Iris pigment epithelial cell (primary cell): ENCODE measurements around the gene BRCA2.

Experiments used
- DNase-seq: peaks from one replicate; pipeline ENCODE4 v3.0.0-alpha.2; 2011; ENCODE audit warnings: low read depth

The BRCA2 gene

GRCh38 chr13:32315238-32316027 lies at the start of gene BRCA2, which contains the start of gene ZAR1L:
BRCA2 (plus strand) TSS chr13:32315508; CDS start chr13:32316461, 953 bp downstream.
ZAR1L (minus strand) TSS chr13:32315363; CDS start chr13:32311925, 3,438 bp downstream.
- peak; percentile 92 for DNase-seq

GRCh38 chr13:32265726-32266125 lies 49.6 kb upstream of the BRCA2 start:
- no peak for DNase-seq

GRCh38 chr13:32266130-32266529 lies 49.2 kb upstream of the BRCA2 start:
- DNase-seq: no peak

GRCh38 chr13:32267836-32268439 lies 47.4 kb upstream of the BRCA2 start:
- DNase-seq: peak; percentile 12

GRCh38 chr13:32272021-32272683 lies 43.2 kb upstream of the BRCA2 start:
- DNase-seq: peak; percentile 50

GRCh38 chr13:32277839-32278238 lies 37.5 kb upstream of the BRCA2 start:
- no peak for DNase-seq

GRCh38 chr13:32278426-32278825 lies 36.9 kb upstream of the BRCA2 start:
- peak; percentile 84 for DNase-seq

- DNase-seq: no peak
Measured at GRCh38 chr13:32281096-32281495, 34.2 kb upstream of the BRCA2 start.

- no peak for DNase-seq
Measured at GRCh38 chr13:32282096-32282711, 33.1 kb upstream of the BRCA2 start.

- peak; percentile 78 for DNase-seq
Measured at GRCh38 chr13:32284927-32285632, 30.2 kb upstream of the BRCA2 start.

- peak; percentile 58 for DNase-seq
Measured at GRCh38 chr13:32285633-32285965, 29.7 kb upstream of the BRCA2 start.

- no peak for DNase-seq
Measured at GRCh38 chr13:32297206-32297605, 18.1 kb upstream of the BRCA2 start.

- DNase-seq: no peak
Measured at GRCh38 chr13:32298695-32299094, 16.6 kb upstream of the BRCA2 start.

- no peak for DNase-seq
Measured at GRCh38 chr13:32299893-32300292, 15.4 kb upstream of the BRCA2 start.

GRCh38 chr13:32300406-32300805 lies 14.9 kb upstream of the BRCA2 start:
- no peak for DNase-seq

GRCh38 chr13:32300920-32301319 lies 14.4 kb upstream of the BRCA2 start:
- DNase-seq: no peak

- no peak for DNase-seq
Measured at GRCh38 chr13:32302461-32302860, 12.8 kb upstream of the BRCA2 start.

GRCh38 chr13:32305646-32306045 lies 9.7 kb upstream of the BRCA2 start:
- DNase-seq: no peak

GRCh38 chr13:32309312-32310133 lies 5.8 kb upstream of the BRCA2 start:
- DNase-seq: peak; percentile 46

- peak; percentile 73 for DNase-seq
Measured at GRCh38 chr13:32310134-32310706, 5.1 kb upstream of the BRCA2 start.
